A204.1 (cell line): ENCODE data around the gene WWOX.
"Not testable (repeated sequence)": the region's sequence is repeated elsewhere in the genome, so short reads cannot be mapped to it uniquely, and the experiment has no call there.

ENCODE experiments used
- FAIRE-seq: peaks from 2 replicates; lab custom pipeline; 2012; peaks lifted over from hg19 to GRCh38; lab: Jason Lieb, UNC

WWOX gene

GRCh38 chr16:79185711-79186110, 1086.3 kb downstream of the WWOX start:
- no peak for FAIRE-seq

GRCh38 chr16:79186196-79186595, 1086.7 kb downstream of the WWOX start:
- FAIRE-seq, result no peak

- FAIRE-seq, result no peak
These were observed 1088.8 kb downstream of the WWOX start for GRCh38 chr16:79188115-79188738.

DNA sequence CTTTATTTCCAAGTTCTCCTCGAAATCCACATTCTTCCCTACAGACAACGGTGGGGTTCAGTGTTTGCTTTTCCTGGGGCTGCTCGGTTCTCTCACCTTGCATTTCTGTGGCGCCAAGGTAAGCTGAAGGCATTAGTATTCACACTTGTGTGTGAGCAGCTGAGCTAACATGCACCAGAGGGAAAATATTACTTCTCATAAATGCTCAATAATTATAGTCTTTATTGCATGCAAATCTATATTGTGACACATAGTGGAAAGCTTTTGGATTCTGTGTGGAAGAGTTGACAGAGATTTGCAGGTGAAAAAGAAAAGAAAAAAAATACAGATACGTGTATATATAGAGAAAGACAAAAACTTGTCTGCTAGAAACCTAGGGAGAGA, 1089.3 kb downstream of the WWOX start:
- no peak for FAIRE-seq

GRCh38 chr16:79190542-79190941, 1091.1 kb downstream of the WWOX start:
- no peak for FAIRE-seq

GRCh38 chr16:79191933-79192332, 1092.5 kb downstream of the WWOX start:
- no peak for FAIRE-seq

DNA sequence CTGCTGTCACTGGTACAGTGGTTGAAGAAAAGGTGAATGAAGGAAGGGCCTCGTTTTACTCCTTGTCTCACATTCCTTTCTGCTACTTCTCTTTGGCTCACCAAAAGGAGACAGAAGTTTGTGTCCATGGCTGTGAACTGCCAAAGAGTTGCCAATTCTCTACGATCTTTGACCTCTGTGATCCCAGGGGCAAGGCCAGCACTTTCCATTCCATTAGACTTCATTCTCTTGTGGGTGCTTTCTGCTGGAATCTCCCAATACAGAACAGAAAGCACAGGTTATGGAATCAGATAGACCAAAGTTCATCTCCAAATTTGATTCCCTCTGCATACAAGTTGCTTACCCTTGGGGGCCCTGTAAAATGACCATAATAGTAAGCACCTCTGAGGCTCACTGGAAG, 1093.5 kb downstream of the WWOX start:
- FAIRE-seq, result no peak

DNA sequence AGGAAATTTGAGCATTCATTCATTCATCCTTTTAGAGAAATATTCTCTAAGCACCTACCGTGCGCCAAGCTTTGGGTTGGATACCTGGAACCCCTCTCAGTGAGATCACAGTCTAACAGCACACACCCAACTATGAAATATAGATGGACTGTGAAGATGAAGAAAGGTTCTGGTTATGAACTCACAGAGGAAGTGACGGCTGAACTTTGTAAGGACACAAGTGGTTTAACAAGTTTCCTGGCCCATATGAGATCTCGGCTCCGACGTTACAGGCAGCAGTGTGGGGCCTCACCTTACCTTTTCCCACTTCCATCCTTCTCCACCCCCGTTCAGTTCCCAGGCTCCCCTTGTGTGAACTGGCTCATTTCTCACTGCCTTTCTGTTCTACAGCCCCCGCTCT, 1094.8 kb downstream of the WWOX start:
- no peak for FAIRE-seq

DNA sequence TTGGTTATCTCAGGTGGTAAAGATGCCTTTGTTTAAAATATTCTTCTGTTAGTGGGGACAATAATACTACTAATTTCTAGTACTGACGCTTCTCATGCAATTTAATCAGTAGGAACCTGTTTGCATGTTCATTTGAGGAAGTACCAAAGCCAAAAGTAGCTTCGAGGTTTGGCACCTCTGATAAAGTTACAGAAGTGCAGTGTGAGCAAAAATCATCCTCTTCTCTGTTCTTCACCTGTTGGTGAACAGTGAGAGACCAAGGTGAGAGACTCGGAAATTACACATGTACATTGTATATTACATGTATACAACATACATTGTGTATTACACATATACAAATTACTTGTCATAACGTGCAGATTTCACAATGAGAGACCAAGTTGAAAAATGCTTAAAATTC, 1096.5 kb downstream of the WWOX start:
- no peak for FAIRE-seq

- no peak for FAIRE-seq
These were observed 1102.0 kb downstream of the WWOX start for GRCh38 chr16:79201436-79201835.

- no peak for FAIRE-seq
These were observed 1103.5 kb downstream of the WWOX start for GRCh38 chr16:79202977-79203376.

- FAIRE-seq, result no peak
These were observed 1105.0 kb downstream of the WWOX start for GRCh38 chr16:79204486-79204885.

- FAIRE-seq, result no peak
These were observed 1107.4 kb downstream of the WWOX start for GRCh38 chr16:79206889-79207288.

- no peak for FAIRE-seq
These were observed 1109.9 kb downstream of the WWOX start for GRCh38 chr16:79209308-79209707.

DNA sequence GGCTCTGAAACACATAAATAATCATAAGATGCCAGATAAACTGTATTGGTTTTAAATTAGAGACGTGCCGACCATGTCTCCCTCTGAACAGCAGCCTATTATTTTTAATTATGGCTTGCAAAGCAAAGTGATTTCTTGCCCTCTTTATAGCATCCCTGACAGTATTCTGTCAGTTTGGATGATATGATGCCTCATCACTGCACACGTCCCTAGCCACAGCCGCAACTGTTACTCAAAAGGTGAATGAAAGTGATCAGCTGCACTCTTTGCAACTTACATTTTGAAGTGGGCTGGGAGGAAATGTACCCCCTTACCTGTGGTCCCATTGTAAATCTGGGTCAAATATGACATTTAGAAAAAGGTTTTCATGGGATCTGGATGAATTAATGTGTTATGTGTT, 1111.2 kb downstream of the WWOX start:
- no peak for FAIRE-seq

- no peak for FAIRE-seq
These were observed 1112.1 kb downstream of the WWOX start for GRCh38 chr16:79211586-79211985.

- no peak for FAIRE-seq
These were observed 1112.8 kb downstream of the WWOX start for GRCh38 chr16:79212114-79212791.

DNA sequence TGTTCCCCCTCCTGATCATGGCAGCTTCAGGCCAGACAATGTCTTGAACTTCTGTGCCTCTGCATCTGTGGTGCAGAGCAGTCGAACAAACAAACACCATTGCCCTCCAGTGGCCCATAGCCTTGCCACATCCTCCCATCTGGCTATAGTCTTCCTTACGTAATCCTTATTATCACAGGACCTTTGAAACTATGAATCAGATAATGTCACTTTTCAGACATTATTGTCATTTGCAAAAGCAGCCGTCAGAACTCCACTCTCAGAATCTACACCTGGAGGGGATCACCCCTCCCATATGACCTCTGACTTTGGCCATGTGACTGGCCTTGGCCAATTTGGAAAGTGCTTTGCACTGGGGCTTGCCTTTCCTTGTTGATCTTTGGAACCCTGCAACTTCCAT, 1113.8 kb downstream of the WWOX start:
- FAIRE-seq, result no peak

GRCh38 chr16:79215289-79215688, 1115.8 kb downstream of the WWOX start:
- no peak for FAIRE-seq

DNA sequence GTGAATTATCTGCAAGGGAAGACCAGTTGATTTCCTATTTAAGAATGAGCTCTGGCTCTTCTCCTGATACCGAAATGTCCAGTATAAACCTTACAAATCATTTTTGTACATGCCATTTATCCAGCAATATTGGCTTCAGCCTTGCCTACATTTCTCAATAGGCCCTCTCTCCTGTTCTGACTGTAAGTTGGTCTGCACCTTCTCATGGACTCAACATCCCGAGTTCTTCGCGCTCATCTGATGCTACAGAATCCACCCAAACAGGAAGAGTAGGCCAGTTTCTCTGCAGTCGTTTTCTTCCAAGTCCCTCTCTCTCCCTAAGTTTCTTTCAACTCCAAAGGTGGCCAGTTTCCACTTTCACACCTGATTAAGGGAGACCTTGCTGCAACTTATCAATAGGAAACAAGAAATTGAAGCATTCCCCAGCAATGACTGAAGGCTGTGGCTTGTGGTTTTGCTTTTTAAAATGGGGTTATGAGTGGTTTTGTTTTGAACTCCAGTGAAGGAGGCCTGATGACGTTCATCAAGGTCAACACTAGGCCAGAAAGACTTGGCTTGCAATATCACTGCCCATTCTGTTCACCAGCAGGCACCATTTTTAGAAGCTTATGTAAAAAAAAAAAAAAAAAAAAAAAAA, 1118.0 kb downstream of the WWOX start:
- FAIRE-seq, result no peak

DNA sequence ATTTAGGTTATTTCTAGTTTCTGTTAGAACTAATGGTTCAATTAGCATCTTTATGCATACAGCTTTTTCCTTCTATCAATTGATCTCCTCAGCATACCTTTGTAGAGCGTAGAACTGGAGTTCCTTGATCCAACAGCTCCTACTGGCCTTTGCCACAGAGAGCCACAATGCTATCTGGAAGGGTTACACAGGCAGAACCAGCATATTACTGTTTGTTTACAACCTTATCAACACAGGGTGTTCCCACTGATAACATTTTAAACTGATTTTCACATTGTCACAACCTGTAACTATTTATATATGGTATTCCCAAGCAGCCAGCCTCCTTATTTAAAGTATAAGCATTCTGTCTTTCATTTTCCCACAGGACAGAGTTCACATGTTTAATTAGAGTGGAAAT, 1118.9 kb downstream of the WWOX start:
- FAIRE-seq, result no peak

DNA sequence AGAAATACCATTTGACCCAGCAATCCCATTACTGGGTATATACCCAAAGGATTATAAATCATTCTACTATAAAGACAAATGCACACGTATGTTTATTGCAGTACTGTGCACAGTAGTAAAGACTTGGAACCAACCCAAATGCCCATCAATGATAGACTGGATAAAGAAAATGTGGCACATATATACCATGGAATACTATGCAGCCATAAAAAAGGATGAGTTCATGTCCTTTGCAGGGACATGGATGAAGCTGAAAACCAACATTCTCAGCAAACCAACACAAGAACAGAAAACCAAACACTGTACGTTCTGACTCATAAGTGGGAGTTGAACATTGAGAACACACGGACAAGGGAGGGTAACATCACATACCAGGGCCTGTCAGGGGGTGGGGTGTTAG, 1126.5 kb downstream of the WWOX start:
- not testable (repeated sequence) for FAIRE-seq

DNA sequence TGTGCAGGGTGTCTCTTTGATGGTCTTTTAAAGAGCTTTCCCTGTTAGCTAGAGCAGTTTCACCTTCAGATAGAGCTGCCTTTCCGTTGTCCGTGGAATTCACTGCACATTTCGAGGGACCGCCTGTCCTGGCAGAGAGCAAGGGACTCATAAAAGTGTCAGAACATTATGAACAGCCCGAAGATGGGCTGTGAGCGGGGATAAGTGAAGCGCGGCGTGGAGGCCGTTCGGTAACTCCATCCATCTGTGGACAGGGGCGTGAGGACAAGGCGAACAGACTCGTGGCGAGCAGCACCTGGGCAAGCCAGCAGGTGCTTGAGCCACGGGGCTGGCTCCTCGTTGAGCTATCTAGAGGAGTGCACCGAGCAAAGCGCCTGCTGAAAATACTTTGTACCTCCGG, 1129.9 kb downstream of the WWOX start:
- no peak for FAIRE-seq

- FAIRE-seq, result not testable (repeated sequence)
These were observed 1146.2 kb downstream of the WWOX start for GRCh38 chr16:79245700-79246099.
